ENCODE data around the gene STYK1. TPM values are rescaled to one million over a fixed set of nuclear protein-coding genes. Genes with fewer than 3 reads are reported as not detected.

The STYK1 gene
- total and polyA plus RNA-seq, 11 donors = 0.01 to 0.21 TPM; not detected in 9

GRCh38 chr12:10632226-10632625 lies 41.6 kb downstream of the STYK1 start:
- no peaks in the 10 kb centered on the region for H3K36me3 ChIP-seq

GRCh38 chr12:10624605-10625004 lies 49.2 kb downstream of the STYK1 start:
- Histone ChIP-seq H3K27me3 (peaks cover 0 to 13% (median 0%) of the 10 kb centered on the region in 9 donors), H3K36me3 (no peaks in the 10 kb centered on the region), H3K4me1 (no peaks in the 10 kb centered on the region), H3K4me3 (no peak overlapping the region), H3K9me3 (no peaks in the 10 kb centered on the region), H3K27ac (no peak overlapping the region)
- ATAC-seq (no peak), DNase-seq (no peak)
- intact Hi-C loops (cut with DNase I) = no loop called here
- TF ChIP-seq POLR2A (IDR thresholded peaks at IDR 0.05) (no peak), CTCF (IDR thresholded peaks at IDR 0.05) (no peak)
- 52 to 75% (median 58%) methylated on average over 3 of the region's 3 CpGs for WGBS, 4 donors

More at GRCh38 chr12:10632226-10632625, 41.6 kb downstream of the STYK1 start:
- intact Hi-C loops (cut with DNase I) = no loop called here
- no peak for DNase-seq
- H3K4me3 ChIP-seq = no peak overlapping the region
- no peak for ATAC-seq
- H3K9me3 ChIP-seq = no peaks in the 10 kb centered on the region
- no peak for TF ChIP-seq CTCF (IDR thresholded peaks at IDR 0.05)
- no peak for TF ChIP-seq POLR2A (IDR thresholded peaks at IDR 0.05)
- H3K27ac ChIP-seq = no peak overlapping the region
- H3K27me3 ChIP-seq = peaks cover 0 to 5% (median 0%) of the 10 kb centered on the region in 9 donors
- no peaks in the 10 kb centered on the region for H3K4me1 ChIP-seq

- TF ChIP-seq POLR2A (IDR thresholded peaks at IDR 0.05) = no peak
- TF ChIP-seq CTCF (IDR thresholded peaks at IDR 0.05) = no peak
- peaks cover 0 to 15% (median 0%) of the 10 kb centered on the region in 9 donors for H3K27me3 ChIP-seq
- intact Hi-C loops (cut with DNase I) = no loop called here
- no peaks in the 10 kb centered on the region for H3K4me1 ChIP-seq
- ATAC-seq (no peak), DNase-seq (no peak)
- H3K36me3 ChIP-seq = no peaks in the 10 kb centered on the region
- H3K4me3 ChIP-seq = no peak overlapping the region
- no peak overlapping the region for H3K27ac ChIP-seq
- H3K9me3 ChIP-seq = no peaks in the 10 kb centered on the region
Measured at GRCh38 chr12:10623131-10623530, 50.7 kb downstream of the STYK1 start.

DNA sequence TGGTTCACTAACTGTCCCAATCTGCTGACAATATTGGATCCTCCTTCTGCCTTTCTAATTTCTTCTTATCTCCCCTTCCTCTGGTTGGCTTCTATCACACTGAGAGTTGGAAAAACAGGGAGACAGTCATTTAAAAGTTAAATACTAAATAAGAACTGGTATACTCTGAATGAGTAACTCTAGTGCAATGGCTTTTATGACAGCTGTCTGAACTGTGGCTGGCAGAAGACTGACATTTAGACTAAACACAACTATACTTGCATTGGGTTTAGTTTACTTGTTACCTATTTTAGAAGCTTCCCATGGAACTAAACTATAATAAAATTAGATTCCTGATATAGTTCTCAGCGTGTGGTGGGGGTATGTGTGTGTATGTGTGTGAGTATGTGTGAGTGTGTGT lies 52.6 kb downstream of the STYK1 start:
- peaks cover 0 to 17% (median 0%) of the 10 kb centered on the region in 9 donors for H3K27me3 ChIP-seq
- H3K4me1 ChIP-seq = no peaks in the 10 kb centered on the region
- no peak for TF ChIP-seq POLR2A (IDR thresholded peaks at IDR 0.05)
- TF ChIP-seq CTCF (IDR thresholded peaks at IDR 0.05) = no peak
- no peaks in the 10 kb centered on the region for H3K9me3 ChIP-seq
- no peak overlapping the region for H3K27ac ChIP-seq
- ATAC-seq (no peak), DNase-seq (no peak)
- WGBS, 4 donors = 63 to 70% (median 67%) methylated on average over 1 of the region's 1 CpG
- intact Hi-C loops (cut with DNase I) = no loop called here
- no peaks in the 10 kb centered on the region for H3K36me3 ChIP-seq
- no peak overlapping the region for H3K4me3 ChIP-seq

All from heart left ventricle (tissue), 16 donors.